Type B pancreatic cell (in vitro differentiated cells): ENCODE data around the gene INO80. TPM values are rescaled to one million over a fixed set of nuclear protein-coding genes. Genes with fewer than 3 reads are reported as not detected.

ENCODE experiments used
- DNase-seq: peaks from one replicate; pipeline ENCODE4 v3.0.0; 2021; ENCODE audit warnings: mixed read lengths; ENCODE audit not compliant: unreplicated experiment; ENCODE audit errors: extremely low spot score
- H3K27ac Mint-ChIP-seq: 2 replicates; pipeline ENCODE4 v1.8.0; 2021; ENCODE audit warnings: mild to moderate bottlenecking, mixed read lengths
- H3K27me3 Mint-ChIP-seq: 2 replicates; pipeline ENCODE4 v1.8.0; 2021; ENCODE audit warnings: mixed read lengths
- H3K36me3 Mint-ChIP-seq: 2 replicates; pipeline ENCODE4 v1.8.0; 2021; ENCODE audit warnings: mixed read lengths
- H3K4me1 Mint-ChIP-seq: one replicate; pipeline ENCODE4 v1.8.0; 2021; ENCODE audit warnings: mixed read lengths; ENCODE audit not compliant: unreplicated experiment
- H3K4me3 Mint-ChIP-seq: 2 replicates; pipeline ENCODE4 v1.8.0; 2021; ENCODE audit warnings: mild to moderate bottlenecking, mixed read lengths
- H3K9me3 Mint-ChIP-seq: 2 replicates; pipeline ENCODE4 v1.8.0; 2021; ENCODE audit warnings: mixed read lengths
- total RNA-seq: library from RNA; stranded (reverse); gene quantifications from 2 replicates; pipeline ENCODE4 v1.2.1, GENCODE V29; 2021; ENCODE audit warnings: low replicate concordance
- TF ChIP-seq, protein P1 (sequence below): fragments of 200-600 bp; sonication (generic); conservative IDR thresholded peaks from 2 replicates; pipeline ENCODE4 v1.5.0; 2021; ENCODE audit warnings: antibody characterized with exemption, mild to moderate bottlenecking

The INO80 gene
- total RNA-seq, 1 donor from 2014 or later = 22.3 TPM

DNA sequence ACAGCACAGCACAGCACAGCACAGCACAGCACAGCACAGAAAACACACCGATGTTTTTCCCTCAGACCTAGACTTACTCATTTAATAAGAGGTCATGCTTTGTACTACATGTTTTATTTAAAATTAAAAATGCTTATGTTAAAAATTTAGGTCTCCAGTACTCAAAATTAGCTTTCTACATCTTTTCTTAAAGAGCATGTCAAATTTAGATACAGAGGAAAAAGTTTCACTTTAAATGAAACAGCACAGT, 84.1 kb downstream of the INO80 start:
- H3K27ac Mint-ChIP-seq = no peak overlapping the region
- TF ChIP-seq, protein P1, sequence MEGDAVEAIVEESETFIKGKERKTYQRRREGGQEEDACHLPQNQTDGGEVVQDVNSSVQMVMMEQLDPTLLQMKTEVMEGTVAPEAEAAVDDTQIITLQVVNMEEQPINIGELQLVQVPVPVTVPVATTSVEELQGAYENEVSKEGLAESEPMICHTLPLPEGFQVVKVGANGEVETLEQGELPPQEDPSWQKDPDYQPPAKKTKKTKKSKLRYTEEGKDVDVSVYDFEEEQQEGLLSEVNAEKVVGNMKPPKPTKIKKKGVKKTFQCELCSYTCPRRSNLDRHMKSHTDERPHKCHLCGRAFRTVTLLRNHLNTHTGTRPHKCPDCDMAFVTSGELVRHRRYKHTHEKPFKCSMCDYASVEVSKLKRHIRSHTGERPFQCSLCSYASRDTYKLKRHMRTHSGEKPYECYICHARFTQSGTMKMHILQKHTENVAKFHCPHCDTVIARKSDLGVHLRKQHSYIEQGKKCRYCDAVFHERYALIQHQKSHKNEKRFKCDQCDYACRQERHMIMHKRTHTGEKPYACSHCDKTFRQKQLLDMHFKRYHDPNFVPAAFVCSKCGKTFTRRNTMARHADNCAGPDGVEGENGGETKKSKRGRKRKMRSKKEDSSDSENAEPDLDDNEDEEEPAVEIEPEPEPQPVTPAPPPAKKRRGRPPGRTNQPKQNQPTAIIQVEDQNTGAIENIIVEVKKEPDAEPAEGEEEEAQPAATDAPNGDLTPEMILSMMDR = no peak
- no peak overlapping the region for H3K4me3 Mint-ChIP-seq
- no peaks in the 10 kb centered on the region for H3K4me1 Mint-ChIP-seq
- H3K36me3 Mint-ChIP-seq = peaks cover 7% of the 10 kb centered on the region
- no peaks in the 10 kb centered on the region for H3K27me3 Mint-ChIP-seq
- no peak for DNase-seq
- H3K9me3 Mint-ChIP-seq = no peaks in the 10 kb centered on the region

- Mint-ChIP-seq H3K9me3 (no peaks in the 10 kb centered on the region), H3K36me3 (peaks cover 11% of the 10 kb centered on the region), H3K27me3 (no peaks in the 10 kb centered on the region), H3K4me1 (no peaks in the 10 kb centered on the region), H3K27ac (no peak overlapping the region), H3K4me3 (no peak overlapping the region)
- DNase-seq = no peak
- TF ChIP-seq, protein P1 = no peak
Measured at GRCh38 chr15:41031232-41032078, 84.6 kb downstream of the INO80 start.

DNA sequence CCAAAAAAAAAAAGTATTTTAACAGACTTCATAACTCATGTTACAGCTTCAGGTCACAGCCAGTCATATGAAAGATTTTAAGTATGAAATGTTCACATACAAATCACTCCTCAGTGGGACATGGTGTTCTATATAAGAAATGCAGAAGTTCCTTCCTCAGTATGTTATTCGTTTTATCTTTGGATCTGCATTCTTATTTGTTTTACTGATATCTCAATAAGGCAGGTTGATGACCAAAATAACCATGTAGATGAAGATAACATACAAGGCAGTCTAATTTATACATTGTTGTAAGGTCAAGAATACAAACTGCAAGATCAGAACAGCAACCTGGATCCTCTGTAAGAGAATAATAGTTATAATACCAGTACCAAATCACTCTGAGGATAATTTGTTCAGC, 87.2 kb downstream of the INO80 start:
- no peak overlapping the region for H3K27ac Mint-ChIP-seq
- TF ChIP-seq, protein P1 = no peak
- peaks cover 4% of the 10 kb centered on the region for H3K4me1 Mint-ChIP-seq
- H3K9me3 Mint-ChIP-seq = no peaks in the 10 kb centered on the region
- H3K27me3 Mint-ChIP-seq = no peaks in the 10 kb centered on the region
- H3K36me3 Mint-ChIP-seq = peaks cover 11% of the 10 kb centered on the region
- H3K4me3 Mint-ChIP-seq = no peak overlapping the region
- no peak for DNase-seq

GRCh38 chr15:41025393-41025792, 90.7 kb downstream of the INO80 start:
- TF ChIP-seq, protein P1 = no peak
- DNase-seq = no peak

GRCh38 chr15:41024885-41025284, 91.2 kb downstream of the INO80 start:
- Mint-ChIP-seq H3K4me1 (peaks cover 4% of the 10 kb centered on the region), H3K9me3 (no peaks in the 10 kb centered on the region), H3K27me3 (no peaks in the 10 kb centered on the region), H3K36me3 (peaks cover 14% of the 10 kb centered on the region), H3K27ac (no peak overlapping the region), H3K4me3 (no peak overlapping the region)
- no peak for DNase-seq
- TF ChIP-seq, protein P1 = no peak

More at GRCh38 chr15:41025393-41025792, 90.7 kb downstream of the INO80 start:
- H3K4me1 Mint-ChIP-seq = peaks cover 4% of the 10 kb centered on the region
- H3K27ac Mint-ChIP-seq = no peak overlapping the region
- H3K27me3 Mint-ChIP-seq = no peaks in the 10 kb centered on the region
- no peaks in the 10 kb centered on the region for H3K9me3 Mint-ChIP-seq
- H3K36me3 Mint-ChIP-seq = peaks cover 13% of the 10 kb centered on the region
- no peak overlapping the region for H3K4me3 Mint-ChIP-seq
